ENCODE data around the gene CTH.

DNA sequence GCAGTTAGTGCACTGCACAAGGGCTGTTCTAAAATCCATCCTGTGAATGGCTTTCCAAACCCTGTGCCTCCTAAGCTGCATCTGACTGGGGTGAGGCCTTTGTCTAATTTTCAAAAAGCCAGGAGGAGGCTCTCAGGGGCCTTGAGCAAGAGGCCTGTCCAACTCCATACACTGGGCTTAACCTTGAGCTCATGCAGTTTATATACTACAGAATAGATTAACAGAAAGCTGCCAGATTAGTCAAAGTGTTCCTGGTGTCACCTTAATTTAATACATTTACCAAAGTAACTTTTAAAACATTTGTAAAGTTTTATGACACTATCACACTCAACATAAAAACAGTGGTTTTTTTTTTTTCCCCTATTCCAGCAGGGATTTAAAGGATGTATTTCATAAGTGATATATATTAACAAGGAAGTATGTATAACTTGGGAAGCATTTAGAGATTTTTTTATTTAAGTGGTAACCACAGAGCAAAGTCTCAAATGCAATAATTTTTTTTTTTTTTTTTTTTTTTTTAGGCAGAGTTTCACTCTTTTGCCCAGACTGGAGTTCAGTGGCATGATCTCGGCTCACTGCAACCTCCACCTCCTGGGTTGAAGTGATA, 23.3 kb downstream of the CTH start:
- TF ChIP-seq, protein P1, sequence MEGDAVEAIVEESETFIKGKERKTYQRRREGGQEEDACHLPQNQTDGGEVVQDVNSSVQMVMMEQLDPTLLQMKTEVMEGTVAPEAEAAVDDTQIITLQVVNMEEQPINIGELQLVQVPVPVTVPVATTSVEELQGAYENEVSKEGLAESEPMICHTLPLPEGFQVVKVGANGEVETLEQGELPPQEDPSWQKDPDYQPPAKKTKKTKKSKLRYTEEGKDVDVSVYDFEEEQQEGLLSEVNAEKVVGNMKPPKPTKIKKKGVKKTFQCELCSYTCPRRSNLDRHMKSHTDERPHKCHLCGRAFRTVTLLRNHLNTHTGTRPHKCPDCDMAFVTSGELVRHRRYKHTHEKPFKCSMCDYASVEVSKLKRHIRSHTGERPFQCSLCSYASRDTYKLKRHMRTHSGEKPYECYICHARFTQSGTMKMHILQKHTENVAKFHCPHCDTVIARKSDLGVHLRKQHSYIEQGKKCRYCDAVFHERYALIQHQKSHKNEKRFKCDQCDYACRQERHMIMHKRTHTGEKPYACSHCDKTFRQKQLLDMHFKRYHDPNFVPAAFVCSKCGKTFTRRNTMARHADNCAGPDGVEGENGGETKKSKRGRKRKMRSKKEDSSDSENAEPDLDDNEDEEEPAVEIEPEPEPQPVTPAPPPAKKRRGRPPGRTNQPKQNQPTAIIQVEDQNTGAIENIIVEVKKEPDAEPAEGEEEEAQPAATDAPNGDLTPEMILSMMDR (IDR thresholded peaks at IDR 0.05 in 4 of 5, conservative IDR thresholded peaks at IDR 0.05 in 1 of 5), result no peak
- TF ChIP-seq POLR2A (IDR thresholded peaks at IDR 0.05), result no peak

Measured in gastrocnemius medialis (tissue), 4 donors.